HG02943 (cell line): ENCODE measurements around the gene RBM20.
"Not testable (repeated sequence)": the region's sequence is repeated elsewhere in the genome, so short reads cannot be mapped to it uniquely, and the experiment has no call there.

Experiments used
- ATAC-seq: cut with Tn5 transposase; IDR thresholded peaks from one replicate; pipeline ENCODE4 v1.9.1; 2021; ENCODE audit warnings: mild to moderate bottlenecking, low read depth, moderate library complexity; ENCODE audit not compliant: unreplicated experiment

Gene RBM20

DNA sequence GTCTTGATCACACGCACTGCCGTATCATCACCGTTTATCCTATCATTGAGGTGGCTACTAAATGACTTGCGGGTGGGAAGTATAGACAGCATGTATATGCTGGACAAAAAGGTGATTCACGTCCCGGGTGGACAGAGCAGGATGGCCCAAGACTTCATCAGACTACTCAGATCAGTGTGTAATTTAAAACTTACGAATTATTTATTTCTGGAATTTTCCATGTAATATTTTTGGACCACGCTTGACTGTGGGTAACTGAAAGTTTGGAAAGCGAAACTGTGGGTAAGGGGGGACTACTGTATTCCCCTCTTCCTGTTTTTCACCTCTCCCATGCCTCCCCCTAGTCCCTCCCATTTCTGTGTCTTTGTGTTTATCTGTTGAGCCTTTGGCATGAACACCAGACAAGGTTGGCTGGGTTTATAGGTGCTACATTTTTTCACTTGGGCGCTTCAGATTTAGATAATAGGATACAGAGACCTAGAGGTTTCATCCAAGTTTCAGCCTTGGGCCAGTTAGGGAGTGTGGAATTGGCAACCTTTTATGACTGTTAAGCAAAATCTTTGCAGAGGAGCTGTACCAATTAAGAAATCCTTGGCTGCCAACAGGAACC is 55.8 kb downstream of the RBM20 start:
- ATAC-seq: no peak

GRCh38 chr10:110700947-110701616 is 56.9 kb downstream of the RBM20 start:
- ATAC-seq: no peak

- ATAC-seq: no peak
Observed at GRCh38 chr10:110701617-110701971, 57.5 kb downstream of the RBM20 start.

DNA sequence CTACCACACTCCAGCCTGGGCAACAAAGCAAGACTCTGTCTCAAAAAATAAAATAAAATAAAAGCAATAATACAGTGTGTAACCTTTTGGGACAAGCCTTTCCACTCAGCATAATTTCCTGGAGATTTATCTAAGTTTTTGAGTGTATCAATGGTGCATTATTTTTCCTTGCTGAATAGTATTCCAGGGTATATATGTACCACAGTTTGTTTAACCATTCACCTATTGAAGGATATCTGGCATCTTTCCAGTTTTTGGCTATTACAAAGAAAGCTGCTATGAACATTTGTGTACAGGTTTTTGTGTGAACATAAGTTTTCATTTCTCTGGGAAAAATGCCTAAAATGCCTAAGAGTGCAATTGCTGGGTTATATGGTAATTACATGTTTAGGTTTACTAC is 59.9 kb downstream of the RBM20 start:
- ATAC-seq: no peak

- ATAC-seq: no peak
Observed at GRCh38 chr10:110704906-110705476, 60.9 kb downstream of the RBM20 start.

DNA sequence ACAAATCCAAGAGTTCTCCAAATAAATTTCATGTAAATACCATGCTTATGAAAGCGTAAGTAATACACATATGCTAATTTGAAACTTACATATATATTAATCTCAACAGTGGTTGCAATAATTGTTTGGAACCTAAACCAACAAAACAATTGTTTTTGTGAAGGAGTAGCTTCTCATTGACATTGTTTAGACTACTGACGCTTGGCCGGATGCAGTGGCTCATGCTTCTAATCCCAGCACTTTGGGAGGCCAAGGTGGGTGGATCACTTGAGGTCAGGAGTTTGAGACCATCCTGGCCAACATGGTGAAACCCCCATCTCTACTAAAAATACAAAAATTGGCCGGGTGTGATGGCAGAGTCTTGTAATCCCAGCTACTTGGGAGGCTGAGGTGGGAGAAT is 61.5 kb downstream of the RBM20 start:
- not testable (repeated sequence) for ATAC-seq

DNA sequence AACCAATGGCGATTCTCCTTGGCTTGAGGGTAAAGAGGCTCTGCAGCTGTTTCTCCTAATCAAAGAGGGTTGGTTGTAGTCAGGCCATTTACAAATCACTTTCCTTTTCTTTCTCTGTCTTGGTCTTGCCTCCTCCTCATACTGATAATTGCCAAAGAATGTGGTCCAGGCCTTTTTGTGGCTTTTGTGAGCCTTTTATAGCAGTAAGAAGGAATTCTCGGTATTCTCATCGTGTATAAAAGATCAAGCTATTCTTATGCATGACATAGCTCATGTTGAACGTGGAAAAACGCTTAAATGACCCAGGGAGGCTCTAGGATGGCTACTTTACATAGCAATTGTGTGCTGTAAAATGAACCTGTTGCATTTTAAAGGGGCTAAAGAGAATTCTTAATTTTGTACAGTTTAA is 62.6 kb downstream of the RBM20 start:
- no peak for ATAC-seq

DNA sequence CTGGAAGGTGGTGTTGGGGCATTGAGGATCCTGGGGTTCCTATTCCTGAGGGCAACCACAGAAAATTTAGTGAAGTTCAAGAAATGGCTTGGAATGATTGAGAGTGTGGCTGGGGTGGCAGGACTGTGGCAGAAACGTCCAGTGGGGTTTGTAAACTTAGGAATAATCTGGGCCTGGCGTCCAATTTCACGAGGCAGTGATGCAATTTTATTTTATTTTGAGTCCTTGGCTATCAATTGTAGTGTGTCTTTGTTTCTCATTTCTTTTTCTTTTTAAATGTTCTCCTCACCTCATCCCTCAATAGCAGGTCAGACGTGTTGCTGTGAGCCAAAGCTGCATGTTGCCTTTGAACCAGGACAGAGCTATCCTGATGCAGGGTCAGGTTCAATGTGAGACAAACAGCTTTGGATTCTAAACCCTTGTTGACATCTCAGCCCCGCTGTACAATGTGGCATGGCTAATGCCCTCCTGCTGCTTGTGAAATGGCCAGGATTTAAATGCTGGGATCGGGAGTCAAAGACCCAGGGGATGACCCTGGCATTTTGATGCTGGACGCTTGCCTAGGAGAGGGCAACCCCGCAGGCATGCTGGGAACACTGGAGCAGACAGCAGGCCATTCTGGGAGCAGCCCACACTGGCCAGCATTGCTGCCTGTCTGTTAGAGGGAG is 64.8 kb downstream of the RBM20 start:
- ATAC-seq: no peak

GRCh38 chr10:110709444-110709828 is 65.3 kb downstream of the RBM20 start:
- ATAC-seq: no peak

GRCh38 chr10:110709964-110710587 is 65.9 kb downstream of the RBM20 start:
- no peak for ATAC-seq

- no peak for ATAC-seq
Observed at GRCh38 chr10:110710621-110711020, 66.5 kb downstream of the RBM20 start.

DNA sequence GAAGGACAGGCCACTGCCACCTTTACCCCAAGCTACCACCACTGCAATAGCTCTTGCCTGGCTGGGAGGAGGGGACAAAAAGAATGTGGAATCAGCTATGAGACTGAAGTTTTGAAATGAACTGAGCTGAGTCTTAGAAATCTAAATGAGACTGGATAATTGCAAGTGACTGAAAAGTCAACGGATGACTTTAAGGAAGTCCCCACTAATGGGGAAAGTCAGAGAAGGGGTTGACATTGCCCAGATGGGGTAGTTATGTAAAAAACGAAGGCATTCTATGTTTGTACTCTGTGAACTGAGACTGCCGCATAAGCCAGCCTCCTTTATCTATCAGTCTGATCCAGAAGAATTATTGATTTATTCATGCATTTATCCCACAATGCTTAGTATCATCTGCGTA is 67.2 kb downstream of the RBM20 start:
- ATAC-seq: no peak

- ATAC-seq: no peak
Observed at GRCh38 chr10:110714356-110714755, 70.2 kb downstream of the RBM20 start.

- ATAC-seq: no peak
Observed at GRCh38 chr10:110717781-110718589, 73.8 kb downstream of the RBM20 start.

- no peak for ATAC-seq
Observed at GRCh38 chr10:110721406-110722038, 77.4 kb downstream of the RBM20 start.

DNA sequence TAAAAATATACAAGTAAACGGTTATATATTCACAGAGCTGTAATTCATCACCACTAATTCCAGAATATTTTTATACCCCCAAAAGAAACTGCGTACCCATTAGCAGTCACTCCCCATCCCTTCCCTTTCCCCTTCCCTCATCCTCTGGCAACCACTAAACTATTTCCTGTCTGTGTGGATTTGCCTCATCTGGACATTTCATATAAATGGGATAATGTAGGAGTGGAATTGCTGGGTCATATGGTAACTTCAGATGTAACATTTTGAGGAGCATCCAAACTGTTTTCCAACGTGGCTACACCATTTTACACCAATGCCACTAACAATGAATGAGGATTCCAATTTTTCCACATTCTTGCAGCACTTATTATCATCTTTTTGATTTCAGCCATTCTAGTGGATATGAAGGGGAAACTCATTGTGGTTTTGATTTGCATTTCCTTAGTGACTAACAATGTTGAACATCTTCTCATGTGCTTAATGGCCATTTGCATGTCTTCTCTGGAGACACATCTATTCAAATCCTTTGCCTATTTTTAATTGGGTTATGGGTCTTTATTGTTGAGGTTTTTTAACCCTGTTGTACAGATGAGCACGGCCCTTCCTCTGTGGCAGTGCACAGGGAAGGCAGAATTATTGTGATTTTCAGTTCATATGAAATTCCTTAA is 79.2 kb downstream of the RBM20 start:
- ATAC-seq: no peak

- peak; percentile 61 for ATAC-seq
Observed at GRCh38 chr10:110724116-110724921, 80.2 kb downstream of the RBM20 start.

DNA sequence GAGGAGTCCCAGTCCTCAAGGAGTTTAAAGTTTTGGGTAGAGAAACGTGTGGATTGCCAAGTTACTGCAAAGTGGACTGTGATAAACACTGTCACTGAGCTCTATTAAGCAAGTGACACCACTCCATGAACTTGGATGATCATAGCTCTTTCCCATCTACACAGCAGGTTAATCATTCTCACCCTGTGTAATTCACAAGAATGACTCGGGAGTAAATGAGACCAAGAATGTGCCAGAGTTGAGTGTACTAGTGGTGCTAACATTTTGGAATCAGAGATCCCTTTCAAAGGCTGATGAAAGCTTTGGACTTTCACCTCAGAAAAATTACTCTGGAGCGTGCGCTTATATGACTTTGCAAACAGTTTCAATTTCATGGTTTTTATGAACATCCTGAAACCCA is 80.8 kb downstream of the RBM20 start:
- no peak for ATAC-seq
